Measurements from ENCODE around the gene MAG. TPM values are rescaled to one million over a fixed set of nuclear protein-coding genes. Genes with fewer than 3 reads are reported as not detected.

Gene MAG
- total and polyA plus RNA-seq, 9 of the 15 experiments (the other 6 are each of a cell fraction or from before 2014, with no cell fraction given) = 0.11 to 10.0 (median 1.6) TPM

GRCh38 chr19:35256566-35256965 lies 35.4 kb upstream of the MAG start:
- no peak overlapping the region for H3K4me3 ChIP-seq
- no peaks in the 10 kb centered on the region for H3K9me1 ChIP-seq (ENCODE audit: control insufficient read depth, insufficient read depth, low read length)
- no peak for DNase-seq (ENCODE audit: extremely low read depth in 1 of 4, low spot score in 3 of 4)
- ChIA-PET POLR2A (interaction anchor here (0.6 to 5.9 kb wide), 5 partner anchors 9 to 249 kb away, joined by 3 to 31 read pairs (median 3); no protein-coding TSS in a partner anchor), CTCF (ENCODE audit: low intra/inter-chr PET ratio) (no interaction called here)
- ATAC-seq = no peak
- H2AFZ ChIP-seq (ENCODE audit: low read depth, low read length) = no peak overlapping the region
- H3K36me3 ChIP-seq (ENCODE audit: control insufficient read depth, insufficient read depth, low read length) = peaks cover 82% of the 10 kb centered on the region; the same call in 2 of the 3 replicates
- H3K4me2 ChIP-seq (ENCODE audit: insufficient read depth, low read length) = no peak overlapping the region
- H3K27me3 ChIP-seq (ENCODE audit: control insufficient read depth in 2 of 2, insufficient read depth in 2 of 2, low read length in 2 of 2) = no peaks in the 10 kb centered on the region
- no TSS peak for BruUV-seq (replicated peaks)
- no peak overlapping the region for H3K27ac ChIP-seq (ENCODE audit: extremely low read depth, low read depth, low read length)
- no peak for FAIRE-seq
- 26% methylated on average over 2 of the region's 2 CpGs for WGBS (ENCODE audit: insufficient coverage, low coverage, missing lambda C conversion rate)
- H4K20me1 ChIP-seq (replicated peaks; ENCODE audit: control insufficient read depth, insufficient read depth, low read length) = no peaks in the 10 kb centered on the region
- H3K79me2 ChIP-seq (ENCODE audit: control insufficient read depth, insufficient read depth, low read length) = peaks cover 17% of the 10 kb centered on the region
- peaks cover 0 to 12% of the 10 kb centered on the region in 2 experiments; a peak in 2 of 5 replicates for H3K4me1 ChIP-seq (replicated peaks in 1 of 2; ENCODE audit: control insufficient read depth in 2 of 2, insufficient read depth in 2 of 2, low read length in 2 of 2)
- no peak overlapping the region for H3K9ac ChIP-seq (ENCODE audit: insufficient read depth in 1 of 2, low read depth in 2 of 2, low read length in 2 of 2)
- intact Hi-C loops (cut with micrococcal nuclease) (no loop called here), in situ Hi-C loops (cut with MboI) (no loop called here)
- TF ChIP-seq AFF4 (CRISPR knock-in tag; IDR thresholded peaks at IDR 0.05) (no peak), YBX1 (IDR thresholded peaks at IDR 0.05) (no peak), ZNF24 (IDR thresholded peaks at IDR 0.05) (peak; percentile 86), BCL6 (CRISPR knock-in tag; IDR thresholded peaks at IDR 0.05) (no peak)
- no peaks in the 10 kb centered on the region for H3K9me3 ChIP-seq (replicated peaks; ENCODE audit: control insufficient read depth, insufficient read depth, low read depth, low read length)

Data from K562 (cell line).